K562 (cell line): ENCODE data around the gene KL. TPM values are rescaled to one million over a fixed set of nuclear protein-coding genes. Genes with fewer than 3 reads are reported as not detected.

Experiments used
- ATAC-seq: fragments of 200-7000 bp; cut with Tn5 transposase; 3 replicates; pipeline ENCODE4 v1.9.1; 2020; ENCODE audit warnings: moderate library complexity
- BruUV-seq: library from RNA; stranded (reverse); fragments of 400-500 nt; replicated peaks from 2 replicates; lab custom pipeline; 2021; lab: Mats Ljungman, UMichigan
- CTCF ChIA-PET: fragments of 300-600 bp; formaldehyde crosslinking; extraction: SDS; loops from one replicate; lab custom pipeline; 2021; ENCODE audit warnings: low intra/inter-chr PET ratio; lab: Yijun Ruan, JAX
- POLR2A ChIA-PET: fragments of 300-600, 350-650 bp; sonication (Branson Sonifier 250); formaldehyde crosslinking; extraction: SDS; loops from one replicate; lab custom pipeline; 2021; ENCODE audit warnings: antibody characterized with exemption, inconsistent platforms; lab: Yijun Ruan, JAX
- DNase-seq, 4 experiments: peaks; one replicate each; pipeline versions ENCODE4 v3.0.0 to v3.0.0-alpha.2; 2011 to 2018; ENCODE audit warnings: low spot score in 3 of 4, mixed read lengths in 3 of 4; ENCODE audit errors: extremely low read depth in 1 of 4
- FAIRE-seq: peaks from 2 replicates; lab custom pipeline; 2011; peaks lifted over from hg19 to GRCh38; lab: Jason Lieb, UNC
- H2AFZ ChIP-seq: 2 replicates; pipeline ENCODE4 v1.6.0; 2011; ENCODE audit warnings: low read depth, low read length, control low read depth, inconsistent platforms
- H3K27ac ChIP-seq: fragments of 200-600 bp; 3 replicates; pipeline ENCODE4 v1.8.0; 2011; ENCODE audit warnings: low read depth, mild to moderate bottlenecking, control low read depth, inconsistent platforms, low read length, moderate library complexity, mixed read lengths; ENCODE audit errors: extremely low read depth
- H3K27me3 ChIP-seq, 2 experiments: fragments of 300-600 bp in 1 of 2; 2 replicates in 1 of 2; 3 replicates in 1 of 2; pipeline versions ENCODE4 v1.6.0 to v1.8.0; 2011; ENCODE audit warnings: inconsistent platforms in 2 of 2, low read length in 2 of 2, mild to moderate bottlenecking in 1 of 2, mixed read lengths in 1 of 2, moderate library complexity in 1 of 2; ENCODE audit not compliant: control insufficient read depth in 2 of 2, insufficient read depth in 2 of 2
- H3K36me3 ChIP-seq: fragments of 300-600 bp; 3 replicates; pipeline ENCODE4 v1.8.0; 2011; ENCODE audit warnings: mild to moderate bottlenecking, low read length, inconsistent platforms; ENCODE audit not compliant: control insufficient read depth, insufficient read depth
- H3K4me1 ChIP-seq, 2 experiments: fragments of 200-600 bp in 1 of 2; replicated peaks in 1 of 2; 2 replicates in 1 of 2; 3 replicates in 1 of 2; pipeline versions ENCODE4 v1.5.1 to v1.8.0; 2011; ENCODE audit warnings: inconsistent platforms in 2 of 2, low read length in 2 of 2, mild to moderate bottlenecking in 1 of 2, mixed read lengths in 1 of 2, moderate library complexity in 1 of 2; ENCODE audit not compliant: control insufficient read depth in 2 of 2, insufficient read depth in 2 of 2
- H3K4me2 ChIP-seq: 2 replicates; pipeline ENCODE4 v1.6.1; 2011; ENCODE audit warnings: low read length, control low read depth, inconsistent platforms, mixed read lengths; ENCODE audit not compliant: insufficient read depth
- H3K4me3 ChIP-seq: fragments of 200-600 bp; sonication (generic), shearing (Covaris generic); 2 replicates; pipeline ENCODE4 v1.5.1; 2016; ENCODE audit warnings: control low read depth, inconsistent platforms
- H3K79me2 ChIP-seq: fragments of 200-600 bp; 3 replicates; pipeline ENCODE4 v1.8.0; 2011; ENCODE audit warnings: low read length, inconsistent platforms; ENCODE audit not compliant: control insufficient read depth, insufficient read depth
- H3K9ac ChIP-seq, 2 experiments: 2 replicates each; pipeline versions ENCODE4 v1.6.0 to v1.6.1; 2011; ENCODE audit warnings: low read depth in 2 of 2, low read length in 2 of 2, control low read depth in 1 of 2, inconsistent platforms in 1 of 2, mild to moderate bottlenecking in 1 of 2, mixed read lengths in 1 of 2; ENCODE audit not compliant: insufficient read depth in 1 of 2
- H3K9me1 ChIP-seq: one replicate; pipeline ENCODE4 v1.6.0; 2011; ENCODE audit warnings: inconsistent platforms, mild to moderate bottlenecking, low read length, moderate library complexity; ENCODE audit not compliant: control insufficient read depth, insufficient read depth
- H3K9me3 ChIP-seq: replicated peaks from 2 replicates; pipeline ENCODE4 v1.5.1; 2011; ENCODE audit warnings: low read depth, low read length, inconsistent platforms; ENCODE audit not compliant: control insufficient read depth, insufficient read depth
- H4K20me1 ChIP-seq: replicated peaks from 2 replicates; pipeline ENCODE4 v1.6.1; 2011; ENCODE audit warnings: low read length, inconsistent platforms, mixed read lengths; ENCODE audit not compliant: control insufficient read depth, insufficient read depth
- ERF ChIP-seq: fragments of 450-650 bp; formaldehyde crosslinking; IDR thresholded peaks from 2 replicates; pipeline ENCODE4 v1.4.0; 2020; ENCODE audit warnings: mild to moderate bottlenecking, mixed read lengths
- HMGN3 ChIP-seq: IDR thresholded peaks from 2 replicates; pipeline ENCODE4 v1.6.1; 2011; ENCODE audit warnings: borderline replicate concordance, low read depth, mild to moderate bottlenecking, mixed read lengths, low read length; ENCODE audit not compliant: insufficient read length; ENCODE audit errors: extremely low read depth
- MEF2D ChIP-seq: conservative IDR thresholded peaks from 2 replicates; pipeline ENCODE4 v1.6.1; 2016; ENCODE audit warnings: low read depth, missing genetic modification characterization, missing compliant biosample characterization
- NELFE ChIP-seq: IDR thresholded peaks from 2 replicates; pipeline ENCODE4 v1.6.1; 2011; ENCODE audit warnings: mild to moderate bottlenecking; ENCODE audit not compliant: insufficient read depth, insufficient read length
- PHB2 ChIP-seq: fragments of 450-650 bp; IDR thresholded peaks from 2 replicates; pipeline ENCODE4 v1.6.1; 2017; ENCODE audit warnings: low read depth
- TAF9B ChIP-seq: fragments of 450-650 bp; IDR thresholded peaks from 2 replicates; pipeline ENCODE4 v1.6.1; 2018; ENCODE audit warnings: mild to moderate bottlenecking; ENCODE audit not compliant: partially characterized antibody
- ZNF507 ChIP-seq: conservative IDR thresholded peaks from 2 replicates; pipeline ENCODE4 v1.6.1; 2017; ENCODE audit warnings: missing genetic modification characterization, missing compliant biosample characterization
- ZNF561 ChIP-seq: fragments of 450-650 bp; formaldehyde crosslinking; conservative IDR thresholded peaks from 2 replicates; pipeline ENCODE4 v1.4.0; 2020; ENCODE audit warnings: mild to moderate bottlenecking, moderate library complexity
- WGBS: fragments of 100-300 bp; shearing (Covaris generic); methylation state at CpG from one replicate; pipeline ENCODE4 v1.1.6; 2016; ENCODE audit warnings: low coverage, mixed read lengths; ENCODE audit not compliant: insufficient coverage; ENCODE audit errors: missing lambda C conversion rate; 5-methylcytosine and 5-hydroxymethylcytosine counted together
- in situ Hi-C: fragments of 300-500 bp; cut with MboI; formaldehyde crosslinking; loops from 4 replicates; pipeline ENCODE4 v1.15.0; 2018; ENCODE audit warnings: inconsistent platforms, mixed read lengths
- intact Hi-C: fragments of 100-400 bp; cut with micrococcal nuclease; formaldehyde crosslinking; loops from 2 replicates; pipeline ENCODE4 v1.14.2; 2022
- polyA plus RNA-seq, 8 experiments: library from polyadenylated mRNA; depleted of rRNA in 4 of 8; stranded (reverse) in 5 of 8; unstranded in 3 of 8; fragments of >200 nt; fragmentation: Nextera tagmentation in 2 of 8; fragmentation: Illumina TruSeq in 1 of 8; extraction: Ambion mirVana in 2 of 8; extraction: Trizol in 1 of 8; gene quantifications; 2 replicates each; pipeline versions ENCODE4 v1.2.1 to v1.2.3, GENCODE V29; 2011 to 2014; ENCODE audit warnings: inconsistent platforms in 1 of 8, missing spikeins in 1 of 8
- total RNA-seq, 7 experiments: library from RNA; depleted of rRNA in 6 of 7; stranded (reverse); fragments of >200 nt in 6 of 7; fragmentation: Illumina TruSeq in 2 of 7; extraction: Trizol in 2 of 7; gene quantifications; 2 replicates each; pipeline versions ENCODE4 v1.2.1 to v1.2.3, GENCODE V29; 2011 to 2021; ENCODE audit warnings: low replicate concordance in 1 of 7
- TF ChIP-seq, protein P1 (sequence below): sonication (generic); formaldehyde crosslinking; IDR thresholded peaks from 2 replicates; pipeline ENCODE4 v1.8.0; 2023; ENCODE audit warnings: missing genetic modification reagents, mild to moderate bottlenecking, borderline replicate concordance

KL gene
- total and polyA plus RNA-seq, 9 of the 15 experiments (the other 6 are each of a cell fraction or from before 2014, with no cell fraction given) = not detected

DNA sequence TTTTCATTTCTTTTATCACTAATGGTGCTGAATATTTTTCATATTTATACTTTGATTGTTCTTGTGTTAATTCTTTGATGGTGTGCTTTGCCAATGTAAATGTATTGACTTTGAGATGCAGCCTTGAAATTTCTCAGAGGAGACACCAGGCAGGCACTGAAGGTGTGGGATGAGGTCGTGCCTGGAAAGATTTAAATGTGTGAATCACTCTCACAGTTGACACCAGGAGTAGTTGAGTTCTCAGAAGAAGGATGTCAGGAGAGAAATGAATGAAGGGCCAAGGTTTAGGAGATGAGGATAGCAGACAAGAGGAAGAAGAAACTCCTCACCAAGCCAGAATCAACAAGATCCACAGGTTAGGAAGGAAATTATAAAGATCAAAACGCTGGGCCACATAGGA, 10.1 kb upstream of the KL start:
- Histone ChIP-seq H2AFZ (no peak overlapping the region), H3K9me3 (no peaks in the 10 kb centered on the region), H3K36me3 (no peaks in the 10 kb centered on the region), H3K9me1 (no peaks in the 10 kb centered on the region), H3K4me2 (no peak overlapping the region), H3K27me3 (no peaks in the 10 kb centered on the region), H3K27ac (no peak overlapping the region), H3K4me1 (no peaks in the 10 kb centered on the region), H4K20me1 (no peaks in the 10 kb centered on the region), H3K9ac (no peak overlapping the region), H3K4me3 (no peak overlapping the region), H3K79me2 (no peaks in the 10 kb centered on the region)
- ChIA-PET CTCF (no interaction called here), POLR2A (no interaction called here)
- ATAC-seq (no peak), DNase-seq (no peak), FAIRE-seq (no peak)
- intact Hi-C loops = no loop called here
- TF ChIP-seq TAF9B (no peak), ZNF507 (no peak), ZNF561 (CRISPR knock-in tag) (no peak), ERF (CRISPR knock-in tag) (no peak), NELFE (no peak), HMGN3 (no peak), PHB2 (no peak), MEF2D (tag) (no peak)
- TF ChIP-seq, protein P1, sequence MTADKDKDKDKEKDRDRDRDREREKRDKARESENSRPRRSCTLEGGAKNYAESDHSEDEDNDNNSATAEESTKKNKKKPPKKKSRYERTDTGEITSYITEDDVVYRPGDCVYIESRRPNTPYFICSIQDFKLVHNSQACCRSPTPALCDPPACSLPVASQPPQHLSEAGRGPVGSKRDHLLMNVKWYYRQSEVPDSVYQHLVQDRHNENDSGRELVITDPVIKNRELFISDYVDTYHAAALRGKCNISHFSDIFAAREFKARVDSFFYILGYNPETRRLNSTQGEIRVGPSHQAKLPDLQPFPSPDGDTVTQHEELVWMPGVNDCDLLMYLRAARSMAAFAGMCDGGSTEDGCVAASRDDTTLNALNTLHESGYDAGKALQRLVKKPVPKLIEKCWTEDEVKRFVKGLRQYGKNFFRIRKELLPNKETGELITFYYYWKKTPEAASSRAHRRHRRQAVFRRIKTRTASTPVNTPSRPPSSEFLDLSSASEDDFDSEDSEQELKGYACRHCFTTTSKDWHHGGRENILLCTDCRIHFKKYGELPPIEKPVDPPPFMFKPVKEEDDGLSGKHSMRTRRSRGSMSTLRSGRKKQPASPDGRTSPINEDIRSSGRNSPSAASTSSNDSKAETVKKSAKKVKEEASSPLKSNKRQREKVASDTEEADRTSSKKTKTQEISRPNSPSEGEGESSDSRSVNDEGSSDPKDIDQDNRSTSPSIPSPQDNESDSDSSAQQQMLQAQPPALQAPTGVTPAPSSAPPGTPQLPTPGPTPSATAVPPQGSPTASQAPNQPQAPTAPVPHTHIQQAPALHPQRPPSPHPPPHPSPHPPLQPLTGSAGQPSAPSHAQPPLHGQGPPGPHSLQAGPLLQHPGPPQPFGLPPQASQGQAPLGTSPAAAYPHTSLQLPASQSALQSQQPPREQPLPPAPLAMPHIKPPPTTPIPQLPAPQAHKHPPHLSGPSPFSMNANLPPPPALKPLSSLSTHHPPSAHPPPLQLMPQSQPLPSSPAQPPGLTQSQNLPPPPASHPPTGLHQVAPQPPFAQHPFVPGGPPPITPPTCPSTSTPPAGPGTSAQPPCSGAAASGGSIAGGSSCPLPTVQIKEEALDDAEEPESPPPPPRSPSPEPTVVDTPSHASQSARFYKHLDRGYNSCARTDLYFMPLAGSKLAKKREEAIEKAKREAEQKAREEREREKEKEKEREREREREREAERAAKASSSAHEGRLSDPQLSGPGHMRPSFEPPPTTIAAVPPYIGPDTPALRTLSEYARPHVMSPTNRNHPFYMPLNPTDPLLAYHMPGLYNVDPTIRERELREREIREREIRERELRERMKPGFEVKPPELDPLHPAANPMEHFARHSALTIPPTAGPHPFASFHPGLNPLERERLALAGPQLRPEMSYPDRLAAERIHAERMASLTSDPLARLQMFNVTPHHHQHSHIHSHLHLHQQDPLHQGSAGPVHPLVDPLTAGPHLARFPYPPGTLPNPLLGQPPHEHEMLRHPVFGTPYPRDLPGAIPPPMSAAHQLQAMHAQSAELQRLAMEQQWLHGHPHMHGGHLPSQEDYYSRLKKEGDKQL = no peak
- BruUV-seq = no TSS peak
- in situ Hi-C loops = no loop called here
- 0% methylated on average over 2 of the region's 2 CpGs for WGBS
